G401.6 (cell line): ENCODE data around the gene DST.
A peak's percentile ranks its signal among the peaks of the same experiment; 100 is the strongest.
"Not testable (repeated sequence)": the region's sequence is repeated elsewhere in the genome, so short reads cannot be mapped to it uniquely, and the experiment has no call there.

Experiments used
- FAIRE-seq: peaks from 2 replicates; lab custom pipeline; 2012; peaks lifted over from hg19 to GRCh38; lab: Jason Lieb, UNC

The DST gene

DNA sequence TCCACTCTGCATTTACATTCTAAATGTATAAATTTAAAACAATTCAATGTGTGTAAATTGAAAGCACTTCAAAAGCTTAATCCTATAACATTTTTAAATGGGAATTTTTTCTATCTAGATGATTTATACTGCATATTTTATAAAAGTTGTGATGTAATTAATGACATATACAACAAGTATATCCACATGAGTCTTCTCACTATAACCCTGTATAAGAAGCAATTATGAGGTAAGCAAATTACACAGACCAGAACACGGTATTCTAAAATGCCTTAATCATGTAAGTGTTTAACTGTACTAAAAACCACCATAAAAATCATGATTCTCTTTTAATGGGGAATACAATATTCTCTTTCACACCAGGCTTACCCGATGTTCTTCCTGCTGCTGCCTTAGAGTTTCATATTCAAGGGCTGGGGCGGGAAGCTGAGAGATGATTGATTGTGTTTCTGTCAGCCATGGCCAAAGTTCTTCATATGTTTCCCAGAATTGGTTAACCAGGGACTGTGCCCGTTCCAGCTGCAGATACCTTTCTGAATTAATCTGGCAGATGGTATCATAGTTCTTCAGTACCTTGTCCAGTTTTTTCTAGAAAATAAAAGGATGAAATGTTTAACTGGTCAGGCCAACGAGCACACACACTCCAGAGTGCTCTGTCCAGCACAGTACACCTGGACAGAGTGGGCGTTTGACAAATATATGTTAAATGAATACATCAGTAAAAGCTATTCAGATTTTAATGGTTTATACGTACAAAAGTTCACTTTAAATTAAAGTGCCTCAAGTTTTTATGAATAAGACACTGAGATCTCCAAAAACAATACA is 127.4 kb downstream of the DST start:
- FAIRE-seq: no peak

DNA sequence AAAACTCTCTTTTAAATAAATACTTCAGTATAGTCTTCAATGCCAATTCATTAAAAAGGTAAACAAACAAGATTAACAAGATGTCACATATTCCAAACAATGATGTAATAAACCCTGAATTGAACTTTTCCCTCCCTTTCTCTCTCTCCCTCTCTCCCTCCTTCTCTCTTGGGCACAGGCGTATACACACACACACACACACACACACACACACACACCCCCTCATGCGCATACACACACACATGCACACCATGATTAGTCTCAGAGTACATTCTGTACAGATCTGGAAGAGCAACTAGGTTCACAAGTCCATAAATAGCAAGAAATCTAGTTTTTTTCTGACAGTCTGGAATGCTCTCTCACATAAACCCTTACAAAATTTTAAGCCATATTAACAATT is 128.3 kb downstream of the DST start:
- no peak for FAIRE-seq

DNA sequence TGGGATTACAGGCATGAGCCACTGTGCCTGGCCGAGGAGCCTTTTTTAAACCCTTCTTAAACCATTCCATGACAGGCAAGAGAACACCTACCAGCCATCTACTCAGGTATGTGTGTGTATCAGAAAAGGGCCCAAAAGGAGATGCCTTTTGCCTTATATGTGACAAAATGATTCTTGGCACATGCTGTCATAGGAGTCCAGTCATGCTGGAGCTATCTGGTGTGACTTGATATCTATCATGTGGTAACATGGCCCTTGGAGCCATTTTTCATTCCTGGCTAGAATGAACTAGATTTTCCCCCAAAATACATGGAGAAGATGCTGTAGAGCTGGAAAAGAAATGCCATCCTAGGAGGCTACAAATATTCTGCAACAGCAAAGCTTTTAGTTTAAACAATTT is 129.1 kb downstream of the DST start:
- no peak for FAIRE-seq

DNA sequence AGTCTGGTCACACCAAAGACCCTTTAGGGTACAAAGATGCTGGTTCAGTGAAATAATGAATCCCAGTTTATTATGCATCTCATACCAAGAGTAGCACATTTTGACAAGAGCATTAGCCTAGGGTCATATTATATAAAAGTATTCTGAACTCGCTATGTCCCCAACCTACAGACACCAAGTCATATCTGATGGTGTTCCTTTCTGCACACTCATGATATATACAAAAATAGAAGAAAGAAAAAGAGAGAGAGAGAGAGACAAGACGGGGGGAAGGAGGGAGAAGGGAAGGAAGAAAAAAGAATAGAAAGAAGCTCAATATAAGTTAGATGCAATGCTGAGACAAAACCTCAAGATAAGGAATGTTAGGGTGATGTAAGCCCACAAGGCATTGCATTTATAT is 131.1 kb downstream of the DST start:
- no peak for FAIRE-seq

- FAIRE-seq: no peak
Observed at GRCh38 chr6:56510984-56511531, 131.6 kb downstream of the DST start.

DNA sequence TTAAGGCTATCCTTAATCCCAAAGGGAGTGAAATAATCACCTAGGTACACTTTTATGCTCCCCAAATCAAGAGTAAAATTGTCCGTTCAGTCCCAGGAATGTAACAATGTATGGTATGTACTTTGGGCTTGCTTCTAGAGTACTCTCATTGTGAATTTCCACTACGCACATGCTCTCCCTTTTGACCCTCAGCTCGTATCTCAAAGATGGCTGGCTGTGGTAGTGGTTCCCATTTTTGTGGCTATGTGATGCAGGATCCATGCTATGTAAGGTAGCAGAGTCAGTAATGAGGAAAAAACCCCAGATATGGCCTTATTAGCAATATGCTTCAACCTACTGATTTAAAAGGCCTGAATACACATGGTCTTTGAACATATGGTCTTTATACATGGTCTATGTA is 133.7 kb downstream of the DST start:
- no peak for FAIRE-seq

GRCh38 chr6:56507517-56507916 is 135.2 kb downstream of the DST start:
- FAIRE-seq: no peak

- FAIRE-seq: no peak
Observed at GRCh38 chr6:56505512-56506260, 137.0 kb downstream of the DST start.

DNA sequence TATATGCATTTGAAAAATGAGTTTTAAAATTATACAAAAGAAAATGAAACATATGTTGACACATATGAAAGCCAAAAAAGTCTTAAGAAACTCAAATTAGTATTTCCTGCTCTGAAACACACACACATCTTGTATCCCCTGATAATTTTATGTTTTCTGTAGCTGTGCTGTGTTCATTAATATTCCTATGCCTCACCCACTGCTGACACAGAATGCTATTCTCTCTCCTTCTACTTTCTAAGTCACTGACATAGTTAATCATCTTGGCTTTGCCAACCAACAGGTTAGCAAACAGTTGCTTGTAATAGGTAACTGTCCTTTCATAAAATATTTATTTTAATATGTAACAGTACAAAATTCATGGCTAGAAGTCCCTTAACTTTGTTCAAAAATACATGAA is 140.7 kb downstream of the DST start:
- no peak for FAIRE-seq

- no peak for FAIRE-seq
Observed at GRCh38 chr6:56499095-56499494, 143.6 kb downstream of the DST start.

DNA sequence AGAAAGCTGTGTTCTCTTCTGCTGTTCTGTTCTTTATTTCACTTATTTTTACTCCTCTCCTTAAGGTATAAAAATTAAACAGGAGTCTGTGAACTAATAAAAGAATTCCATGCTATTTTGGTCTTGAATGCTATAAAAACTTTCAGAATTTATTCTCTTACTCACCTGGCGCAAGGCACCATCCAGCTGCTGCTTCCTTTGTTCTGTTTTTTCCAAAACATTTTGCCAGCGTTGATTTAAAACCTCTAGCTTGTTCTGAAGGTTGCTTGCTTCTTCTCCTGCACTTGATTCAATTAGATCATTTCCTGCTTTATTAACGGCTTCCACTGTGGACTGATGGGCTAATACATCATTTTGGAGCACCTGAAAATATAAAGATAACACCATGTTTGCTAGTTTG is 145.0 kb downstream of the DST start:
- FAIRE-seq: no peak

- no peak for FAIRE-seq
Observed at GRCh38 chr6:56497240-56497639, 145.4 kb downstream of the DST start.

DNA sequence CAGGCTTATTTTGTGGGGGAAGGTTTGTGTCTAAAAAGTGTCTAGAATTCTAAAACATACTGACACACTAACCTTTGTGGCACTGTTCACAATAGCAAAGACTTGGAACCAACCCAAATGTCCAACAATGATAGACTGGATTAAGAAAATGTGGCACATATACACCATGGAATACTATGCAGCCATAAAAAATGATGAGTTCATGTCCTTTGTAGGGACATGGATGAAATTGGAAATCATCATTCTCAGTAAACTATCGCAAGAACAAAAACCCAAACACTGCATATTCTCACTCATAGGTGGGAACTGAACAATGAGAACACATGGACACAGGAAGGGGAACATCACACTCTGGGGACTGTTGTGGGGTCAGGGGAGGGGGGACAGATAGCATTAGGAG is 146.0 kb downstream of the DST start:
- not testable (repeated sequence) for FAIRE-seq

DNA sequence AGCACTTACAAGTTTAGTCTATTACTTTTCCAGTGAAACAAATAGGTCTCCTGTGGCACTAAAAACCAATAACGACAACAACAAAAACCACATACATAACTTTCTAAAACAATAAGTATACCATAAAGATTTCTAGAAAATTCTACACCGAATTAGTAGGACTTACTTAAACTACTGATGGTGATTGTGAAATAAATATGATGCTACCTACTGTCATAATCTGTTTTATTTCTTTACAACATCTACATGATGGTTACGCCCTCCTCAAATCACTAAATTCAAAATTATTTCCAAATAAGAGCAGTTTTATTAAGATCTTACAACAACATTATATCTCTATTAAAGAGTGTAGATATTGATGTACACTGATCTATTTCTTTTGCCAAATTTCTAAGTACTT is 147.0 kb downstream of the DST start:
- FAIRE-seq: no peak

DNA sequence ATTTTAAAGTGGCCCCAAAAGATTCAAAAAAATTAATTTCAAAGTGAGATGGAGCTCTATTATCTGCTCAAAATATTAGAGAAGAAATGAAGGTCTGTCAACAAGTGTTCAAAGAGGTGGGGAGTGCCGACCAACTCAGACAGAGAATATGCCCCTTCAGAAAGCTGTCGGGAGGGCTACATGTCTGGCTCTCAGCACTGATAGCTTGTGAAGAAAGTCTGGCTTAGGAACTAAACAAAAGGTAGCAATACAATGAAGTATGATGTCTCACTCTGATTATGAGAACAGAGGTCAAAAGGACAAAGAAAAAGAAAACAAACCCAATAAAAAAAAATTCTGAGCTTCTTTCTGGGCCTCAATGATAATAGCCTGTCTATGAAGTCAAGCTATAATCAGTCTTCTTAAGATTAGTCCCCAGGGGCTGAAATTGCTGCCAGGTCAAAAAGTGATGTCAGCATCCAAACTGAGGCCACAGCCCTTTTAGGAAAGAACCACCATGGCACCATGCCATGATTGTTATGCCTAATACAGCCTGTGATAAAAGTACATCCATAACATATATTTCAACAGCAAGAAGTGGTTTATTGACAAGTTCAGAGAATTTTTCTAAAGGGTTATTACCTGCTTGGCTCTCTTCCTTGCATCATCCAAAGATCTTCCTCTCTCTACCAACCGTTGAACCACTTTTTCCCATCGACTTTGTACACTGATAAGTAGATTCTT is 150.9 kb downstream of the DST start:
- no peak for FAIRE-seq

GRCh38 chr6:56490993-56491392 is 151.7 kb downstream of the DST start:
- FAIRE-seq: no peak

GRCh38 chr6:56489559-56489958 is 153.1 kb downstream of the DST start:
- peak; percentile 15 for FAIRE-seq

GRCh38 chr6:56488281-56488680 is 154.4 kb downstream of the DST start:
- FAIRE-seq: no peak

DNA sequence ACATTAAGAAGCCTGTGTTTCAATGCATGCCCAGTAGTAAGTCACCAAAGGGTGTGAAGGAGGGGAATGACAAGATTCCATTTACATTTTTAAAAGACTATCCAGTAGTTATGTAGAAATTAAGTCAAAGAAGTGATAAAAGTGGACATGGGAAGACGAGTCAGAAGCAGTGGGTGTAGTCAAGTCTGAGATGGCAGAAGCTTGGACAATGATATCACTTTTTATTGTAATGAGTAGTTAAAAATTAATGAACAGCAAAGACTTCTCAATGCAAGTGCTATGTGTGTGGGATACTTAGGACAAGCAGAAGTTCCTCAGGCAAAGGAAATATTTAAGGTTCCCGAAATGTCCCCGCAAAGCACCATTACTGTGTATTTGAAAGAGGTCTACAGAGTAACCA is 156.0 kb downstream of the DST start:
- no peak for FAIRE-seq

- FAIRE-seq: no peak
Observed at GRCh38 chr6:56484669-56485068, 158.0 kb downstream of the DST start.

- no peak for FAIRE-seq
Observed at GRCh38 chr6:56483929-56484328, 158.8 kb downstream of the DST start.

GRCh38 chr6:56482525-56482924 is 160.2 kb downstream of the DST start:
- FAIRE-seq: no peak

DNA sequence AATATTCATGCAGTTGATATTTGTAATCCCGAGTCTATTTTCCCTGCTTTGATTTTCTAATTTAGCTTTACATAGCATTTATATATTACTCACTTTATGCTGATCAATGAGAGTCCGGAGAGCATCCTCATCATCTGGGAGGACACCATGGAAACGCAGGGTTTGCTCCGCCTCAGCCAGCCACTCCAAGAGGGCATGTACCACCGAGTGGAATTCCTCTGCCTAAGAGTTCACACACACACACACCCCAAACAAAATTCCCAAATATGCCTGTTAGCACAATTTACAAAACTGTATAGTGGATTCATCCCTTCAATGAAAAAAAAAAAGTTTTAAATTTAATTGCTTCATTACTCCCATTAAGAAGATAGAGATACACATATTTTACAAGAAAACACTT is 160.7 kb downstream of the DST start:
- FAIRE-seq: no peak
